HG03378 (cell line): Measurements from ENCODE around the gene CIROP.

Source experiments
- ATAC-seq: cut with Tn5 transposase; IDR thresholded peaks from one replicate; pipeline ENCODE4 v1.9.1; 2021; ENCODE audit warnings: mild to moderate bottlenecking, moderate library complexity; ENCODE audit not compliant: unreplicated experiment

CIROP gene

GRCh38 chr14:23070262-23071129 lies 34.3 kb downstream of the CIROP start:
- ATAC-seq: no peak

GRCh38 chr14:23069413-23069806 lies 35.4 kb downstream of the CIROP start:
- ATAC-seq: no peak

- peak; percentile 59 for ATAC-seq
Observed at GRCh38 chr14:23068789-23069412, 35.9 kb downstream of the CIROP start.

GRCh38 chr14:23067847-23068788 lies 36.7 kb downstream of the CIROP start:
- no peak for ATAC-seq

- ATAC-seq: no peak
Observed at GRCh38 chr14:23066855-23067744, 37.7 kb downstream of the CIROP start.

DNA sequence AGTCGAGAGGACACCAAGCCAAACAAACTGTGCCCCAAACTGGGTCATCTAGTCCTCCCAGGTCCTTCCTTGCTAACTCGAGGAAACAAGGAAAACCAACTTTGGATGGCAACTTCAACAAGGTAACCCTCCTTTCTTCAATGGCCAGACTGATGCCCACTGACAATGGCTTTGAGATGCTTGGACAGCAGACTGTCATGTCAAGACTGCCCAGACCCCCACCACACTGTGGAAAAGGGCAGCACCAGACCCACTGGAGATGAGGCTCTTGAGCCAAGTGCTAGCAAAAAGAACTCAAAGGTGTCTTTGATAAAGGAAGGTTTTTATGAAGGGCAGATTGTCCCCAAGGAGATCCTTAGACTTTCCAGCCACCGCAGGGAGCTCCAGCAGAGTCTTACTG lies 38.4 kb downstream of the CIROP start:
- ATAC-seq: no peak

GRCh38 chr14:23063601-23064000 lies 41.2 kb downstream of the CIROP start:
- ATAC-seq: no peak

DNA sequence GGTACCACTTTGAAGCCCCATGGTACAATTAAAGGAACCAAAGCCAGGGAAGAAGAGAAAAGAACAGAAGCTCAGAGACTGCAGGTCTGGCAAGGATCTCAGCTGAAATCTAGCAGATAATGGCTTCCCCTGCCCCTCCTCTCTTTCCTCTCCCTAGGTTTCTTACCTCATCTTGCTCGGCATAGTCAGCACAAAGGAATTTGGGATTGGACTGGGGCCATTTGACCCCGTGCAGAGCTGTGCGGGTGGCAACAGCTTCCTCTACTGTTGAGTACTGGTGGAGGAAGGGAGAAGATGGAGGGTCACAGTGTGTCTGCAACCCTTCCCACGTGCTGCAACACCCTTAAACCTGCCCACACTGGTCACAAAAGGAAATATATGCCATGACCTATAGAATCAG lies 42.8 kb downstream of the CIROP start:
- ATAC-seq: no peak

- ATAC-seq: no peak
Observed at GRCh38 chr14:23060536-23061260, 44.1 kb downstream of the CIROP start.

DNA sequence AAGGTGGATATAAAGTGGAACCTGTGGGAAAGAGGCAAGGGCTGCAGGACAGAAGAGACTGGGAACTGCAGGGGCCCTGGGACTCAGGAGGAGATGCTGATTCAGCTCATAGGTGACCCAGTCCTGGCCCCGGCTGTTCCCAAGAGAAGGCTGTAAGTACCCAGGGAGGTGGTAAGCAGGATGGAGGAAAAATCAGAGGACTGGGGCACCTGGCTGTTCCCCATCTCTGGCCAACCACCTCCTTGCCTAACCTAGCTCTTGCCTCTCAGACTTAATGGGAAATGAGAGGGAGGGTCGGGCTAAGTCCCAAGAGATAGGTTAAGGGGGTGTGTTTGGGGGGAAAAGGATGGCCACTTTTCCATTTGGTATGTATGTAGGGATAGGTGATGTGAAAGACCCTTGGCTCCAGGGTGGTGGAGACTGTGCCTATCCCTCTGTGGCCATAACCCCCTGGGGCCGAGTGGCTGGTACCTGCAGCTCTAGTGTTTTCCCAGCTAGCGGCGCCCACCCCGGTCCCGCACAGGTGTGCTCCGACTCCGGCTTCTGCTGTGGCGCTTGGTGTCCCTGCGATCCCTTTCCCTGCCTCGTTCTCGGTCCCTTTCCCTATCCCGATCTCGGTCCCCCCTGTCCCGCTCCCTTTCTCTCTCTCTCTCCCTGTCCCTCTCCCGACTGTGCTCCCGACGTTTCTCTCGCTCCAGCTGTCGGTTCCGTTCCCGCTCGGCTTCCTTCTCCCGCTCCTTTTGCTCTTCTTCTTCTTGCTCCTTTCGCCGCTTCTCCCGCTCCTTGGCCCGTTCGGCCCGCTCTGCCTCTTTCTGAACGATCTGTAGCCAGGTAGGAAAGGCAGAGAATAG lies 45.9 kb downstream of the CIROP start:
- no peak for ATAC-seq

- ATAC-seq: peak; percentile 67
Observed at GRCh38 chr14:23057757-23058653, 46.8 kb downstream of the CIROP start.

- no peak for ATAC-seq
Observed at GRCh38 chr14:23056956-23057756, 47.6 kb downstream of the CIROP start, which contains the start of gene CDH24. Gene CDH24, minus strand, starts transcription at chr14:23057520. Its CDS starts 1,787 bp downstream, at chr14:23055733.

- peak; percentile 55 for ATAC-seq
Observed at GRCh38 chr14:23056145-23056955, 48.4 kb downstream of the CIROP start.

DNA sequence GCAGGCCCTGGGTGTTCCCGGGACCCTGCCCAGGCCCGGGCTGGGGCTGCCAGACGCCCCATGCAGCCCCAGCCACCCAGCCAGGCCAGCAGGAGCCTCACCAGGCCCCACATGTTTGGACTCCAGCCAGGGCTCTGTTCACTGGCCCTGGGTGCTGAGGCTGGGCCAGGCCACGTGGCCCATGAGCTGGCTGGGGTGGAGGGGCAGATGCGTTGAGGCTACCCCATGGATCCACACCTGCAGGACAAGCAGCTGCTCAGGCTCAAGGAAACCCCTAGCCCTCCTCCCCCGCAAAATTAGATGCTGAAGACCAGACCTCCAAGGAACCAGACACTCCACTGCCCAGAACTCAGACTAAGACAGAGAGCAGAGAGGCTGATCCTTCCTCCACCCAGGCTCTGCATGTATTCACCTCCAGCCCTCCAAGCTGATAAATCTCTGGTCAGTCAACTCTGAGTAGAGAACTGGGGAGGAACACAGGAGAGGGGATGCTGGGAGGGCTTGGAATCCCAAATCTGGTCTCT lies 49.1 kb downstream of the CIROP start:
- no peak for ATAC-seq

DNA sequence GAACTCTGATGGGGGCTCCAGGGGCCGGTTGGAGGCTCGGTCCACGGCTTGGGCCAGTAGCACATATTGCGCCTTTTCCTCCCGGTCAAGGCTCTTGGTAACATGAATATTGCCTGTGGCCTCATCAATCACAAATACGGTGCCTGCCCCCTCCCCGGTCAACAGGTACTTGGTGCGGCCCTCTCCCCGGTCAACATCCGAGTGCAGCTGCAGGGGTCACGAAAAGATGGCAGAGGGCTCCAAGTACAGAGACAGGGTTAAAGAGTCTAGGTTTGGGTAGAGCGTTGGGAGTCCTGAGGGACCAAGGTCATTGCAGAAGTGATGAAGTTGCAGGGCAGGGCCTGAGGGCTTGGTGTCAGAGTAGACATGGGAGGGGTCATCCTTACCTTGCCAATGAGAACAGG lies 49.6 kb downstream of the CIROP start:
- ATAC-seq: no peak
